Stomach smooth muscle (tissue), 2 donors: ENCODE measurements around the gene FAM135A.

Experiments used
- H3K27ac ChIP-seq: one replicate; pipeline ENCODE4 v1.7.0; 2013; ENCODE audit warnings: mild to moderate bottlenecking, low read length, inconsistent platforms
- H3K27me3 ChIP-seq, 2 donors: one replicate each; pipeline ENCODE4 v1.7.0; 2013; ENCODE audit warnings: low read length in 2 of 2; ENCODE audit not compliant: insufficient read depth in 2 of 2, control insufficient read depth in 1 of 2
- H3K36me3 ChIP-seq, 2 donors: one replicate each; pipeline ENCODE4 v1.7.0; 2013; ENCODE audit warnings: low read length in 2 of 2; ENCODE audit not compliant: control insufficient read depth in 2 of 2, insufficient read depth in 2 of 2
- H3K4me1 ChIP-seq: one replicate; pipeline ENCODE4 v1.7.0; 2013; ENCODE audit warnings: low read length; ENCODE audit not compliant: control insufficient read depth, insufficient read depth
- H3K4me3 ChIP-seq, 2 donors: one replicate each; pipeline ENCODE4 v1.7.0; 2013; ENCODE audit warnings: low read length in 2 of 2
- H3K9ac ChIP-seq, 2 donors: one replicate each; pipeline ENCODE4 v1.7.0; 2013; ENCODE audit warnings: low read length in 2 of 2, mild to moderate bottlenecking in 1 of 2
- H3K9me3 ChIP-seq, 2 donors: one replicate each; pipeline ENCODE4 v1.7.0; 2013; ENCODE audit warnings: low read length in 2 of 2; ENCODE audit not compliant: control insufficient read depth in 2 of 2
- donor health status: healthy.
- donor health status: Pancreatic carcinoma.

FAM135A gene

DNA sequence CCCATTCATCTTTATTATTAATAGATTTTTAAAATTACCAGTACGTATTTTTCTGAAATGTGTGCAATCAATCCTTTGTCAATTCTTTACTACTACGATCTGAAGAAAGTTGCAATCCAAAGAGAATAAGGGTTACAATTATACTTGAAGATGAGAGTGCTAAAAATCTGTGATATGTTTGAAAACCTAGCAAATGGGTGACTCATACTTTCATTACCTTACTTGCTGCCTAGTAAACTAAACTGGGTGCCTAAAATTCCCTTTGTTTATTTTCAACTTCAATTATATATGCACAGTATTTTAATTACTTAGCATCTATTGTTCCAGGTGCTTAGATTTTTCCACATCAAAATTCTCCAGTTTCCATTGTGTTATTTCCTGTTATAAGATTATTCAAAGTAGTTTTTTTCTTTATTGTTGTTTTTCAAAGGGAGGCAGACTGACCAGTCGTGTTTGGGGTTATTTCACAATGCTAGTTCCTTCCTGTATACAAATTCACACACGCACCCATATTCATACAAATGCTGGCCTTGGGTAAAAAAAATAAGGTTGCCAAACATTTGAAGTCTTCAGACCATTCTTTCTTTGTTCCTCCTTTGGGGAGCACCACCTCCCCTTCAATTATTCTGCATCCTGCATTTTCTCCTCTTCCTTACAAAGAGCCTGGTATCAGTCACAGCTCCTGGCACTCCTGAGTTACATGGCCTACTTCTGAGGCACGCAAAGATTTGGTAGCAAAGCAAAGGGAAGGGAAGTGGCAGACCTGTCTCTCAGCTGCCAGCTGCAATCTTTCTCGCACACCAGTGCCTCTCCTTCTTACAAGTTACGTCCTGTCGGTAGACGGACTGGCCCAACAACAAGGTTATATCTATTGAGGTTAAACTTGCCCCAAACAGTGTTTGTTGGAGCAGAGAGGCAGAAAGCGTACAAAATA, 16.2 kb upstream of the FAM135A start:
- peaks cover 0 to 5% of the 10 kb centered on the region in 2 donors for H3K27me3 ChIP-seq
- H3K27ac ChIP-seq: no peak overlapping the region
- no peak overlapping the region for H3K9ac ChIP-seq
- no peak overlapping the region for H3K4me3 ChIP-seq
- H3K36me3 ChIP-seq: no peaks in the 10 kb centered on the region
- no peaks in the 10 kb centered on the region for H3K4me1 ChIP-seq
- no peaks in the 10 kb centered on the region for H3K9me3 ChIP-seq

DNA sequence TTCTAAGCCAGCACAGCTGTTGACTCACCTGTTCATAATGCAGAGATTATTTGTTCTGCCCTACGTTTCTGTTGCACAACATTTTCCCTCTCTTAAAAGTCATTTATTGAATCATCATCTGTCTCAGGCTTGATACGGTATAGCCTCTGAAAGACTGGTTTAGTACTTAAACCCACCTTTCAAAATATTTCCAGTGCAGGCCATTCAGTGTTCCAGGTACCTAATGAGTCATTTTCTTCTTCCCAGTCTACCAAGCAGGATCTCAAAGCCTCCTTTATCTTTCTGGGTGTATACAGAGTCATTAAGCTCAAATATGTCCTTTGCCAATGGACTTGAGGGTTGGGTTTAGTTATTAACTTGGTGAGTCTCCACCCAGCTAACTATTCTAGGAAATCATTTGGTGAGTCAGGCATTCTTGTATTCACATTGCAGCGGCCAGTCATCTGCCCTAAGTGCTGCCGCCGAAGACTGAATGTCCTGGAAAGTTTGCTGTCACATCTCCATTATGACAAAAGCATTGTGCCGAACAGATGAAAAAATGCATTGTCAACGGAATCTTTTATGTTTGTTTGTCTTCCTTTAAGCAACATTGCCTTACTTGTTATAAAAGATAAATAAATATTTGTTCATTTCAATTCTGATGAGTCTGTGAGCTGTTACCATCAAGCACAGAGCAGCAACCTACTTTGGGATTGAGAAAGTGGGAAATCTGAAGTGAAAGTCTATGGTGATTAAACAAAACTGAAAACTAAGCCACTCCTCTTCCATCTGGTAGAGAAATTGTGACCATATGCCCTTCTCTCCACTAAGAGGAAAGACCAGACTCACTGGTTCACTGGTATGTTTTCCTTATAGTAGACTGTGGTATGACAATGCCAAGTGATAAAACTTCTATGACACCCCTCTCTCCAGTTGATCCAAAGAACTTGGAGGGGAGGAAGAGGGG, 14.3 kb upstream of the FAM135A start:
- H3K27ac ChIP-seq: no peak overlapping the region
- no peaks in the 10 kb centered on the region for H3K9me3 ChIP-seq
- no peak overlapping the region for H3K4me3 ChIP-seq
- peaks cover 0 to 5% of the 10 kb centered on the region in 2 donors for H3K27me3 ChIP-seq
- no peak overlapping the region for H3K9ac ChIP-seq
- no peaks in the 10 kb centered on the region for H3K4me1 ChIP-seq
- H3K36me3 ChIP-seq: no peaks in the 10 kb centered on the region

DNA sequence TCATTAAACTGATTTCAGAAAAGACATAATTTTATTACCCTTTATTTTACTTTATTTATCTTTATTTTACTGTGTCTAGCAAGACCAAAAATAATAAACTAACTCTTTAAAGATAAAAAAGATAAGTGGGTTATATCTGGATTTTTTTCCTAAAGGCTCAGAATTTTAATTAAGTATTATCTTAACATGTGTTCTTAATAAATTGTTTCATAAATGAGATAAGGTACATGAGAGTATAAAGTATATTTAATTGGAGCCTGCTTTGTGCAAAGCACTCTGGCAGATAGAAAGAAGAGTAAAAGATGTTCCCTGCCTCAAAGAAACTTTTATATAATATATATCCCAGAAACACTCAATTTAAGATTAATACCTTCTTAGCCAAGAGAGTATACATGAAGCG, 8.7 kb upstream of the FAM135A start:
- H3K27me3 ChIP-seq: no peaks in the 10 kb centered on the region
- H3K36me3 ChIP-seq: no peaks in the 10 kb centered on the region
- no peaks in the 10 kb centered on the region for H3K4me1 ChIP-seq
- H3K9me3 ChIP-seq: no peaks in the 10 kb centered on the region
- no peak overlapping the region for H3K4me3 ChIP-seq
- H3K9ac ChIP-seq: no peak overlapping the region
- H3K27ac ChIP-seq: no peak overlapping the region

DNA sequence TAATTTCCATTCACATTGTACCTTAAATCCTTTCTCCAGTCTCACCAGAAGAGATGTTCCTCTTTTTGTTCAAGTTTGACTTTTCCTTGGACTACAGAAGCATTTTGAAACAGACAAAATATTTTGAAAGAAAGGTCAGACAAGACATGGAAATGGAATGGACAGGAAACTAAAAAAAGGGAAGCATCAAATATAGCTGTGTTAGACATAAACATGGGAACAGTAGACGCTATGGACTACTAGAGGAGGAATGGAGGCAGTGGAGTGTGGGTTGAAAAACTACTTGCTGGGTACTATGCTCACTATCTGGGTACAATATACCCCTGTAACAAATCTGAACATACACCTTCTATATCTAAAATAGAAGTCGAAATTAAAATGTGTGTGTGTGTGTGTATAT, 4.1 kb upstream of the FAM135A start:
- Histone ChIP-seq H3K4me1 (peaks cover 4% of the 10 kb centered on the region), H3K36me3 (no peaks in the 10 kb centered on the region), H3K4me3 (no peak overlapping the region), H3K9me3 (no peaks in the 10 kb centered on the region), H3K27ac (no peak overlapping the region), H3K9ac (no peak overlapping the region), H3K27me3 (no peaks in the 10 kb centered on the region)

DNA sequence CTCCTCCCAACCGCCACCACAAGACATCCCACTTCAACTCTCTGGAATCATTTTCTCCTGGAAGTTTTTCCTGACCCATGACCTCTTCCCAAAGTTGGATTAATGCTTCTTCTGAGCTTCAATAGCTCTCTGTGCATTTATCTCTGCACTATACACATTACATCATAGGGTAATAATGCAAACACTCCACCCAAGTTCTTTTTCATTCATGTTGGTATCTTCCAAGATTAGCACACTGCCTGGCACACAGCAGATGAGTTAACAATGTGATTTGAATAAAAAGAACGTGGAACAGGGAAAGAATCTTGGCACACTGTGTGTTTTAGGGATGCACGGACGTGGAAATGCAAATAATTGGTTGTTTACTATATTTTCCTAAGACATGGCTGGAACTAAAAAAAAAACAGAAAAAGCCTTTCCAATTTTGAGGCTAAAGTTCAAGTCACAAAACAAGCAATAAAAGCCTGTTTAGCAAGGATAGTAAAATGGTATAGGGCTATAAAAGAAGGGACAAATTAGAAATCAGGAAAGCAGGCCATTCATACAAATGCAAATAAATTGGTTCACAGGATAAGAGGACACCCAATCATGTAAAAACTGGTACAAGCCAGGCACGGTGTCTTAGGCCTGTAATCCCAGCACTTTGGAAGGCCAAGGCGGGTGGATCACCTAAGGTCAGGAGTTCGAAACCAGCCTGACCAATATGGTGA, 1.6 kb upstream of the FAM135A start:
- Histone ChIP-seq H3K36me3 (no peaks in the 10 kb centered on the region), H3K4me1 (peaks cover 4% of the 10 kb centered on the region), H3K9ac (no peak overlapping the region), H3K27me3 (no peaks in the 10 kb centered on the region), H3K9me3 (no peaks in the 10 kb centered on the region), H3K27ac (no peak overlapping the region), H3K4me3 (peak overlapping the region; percentile 89 to 91)

DNA sequence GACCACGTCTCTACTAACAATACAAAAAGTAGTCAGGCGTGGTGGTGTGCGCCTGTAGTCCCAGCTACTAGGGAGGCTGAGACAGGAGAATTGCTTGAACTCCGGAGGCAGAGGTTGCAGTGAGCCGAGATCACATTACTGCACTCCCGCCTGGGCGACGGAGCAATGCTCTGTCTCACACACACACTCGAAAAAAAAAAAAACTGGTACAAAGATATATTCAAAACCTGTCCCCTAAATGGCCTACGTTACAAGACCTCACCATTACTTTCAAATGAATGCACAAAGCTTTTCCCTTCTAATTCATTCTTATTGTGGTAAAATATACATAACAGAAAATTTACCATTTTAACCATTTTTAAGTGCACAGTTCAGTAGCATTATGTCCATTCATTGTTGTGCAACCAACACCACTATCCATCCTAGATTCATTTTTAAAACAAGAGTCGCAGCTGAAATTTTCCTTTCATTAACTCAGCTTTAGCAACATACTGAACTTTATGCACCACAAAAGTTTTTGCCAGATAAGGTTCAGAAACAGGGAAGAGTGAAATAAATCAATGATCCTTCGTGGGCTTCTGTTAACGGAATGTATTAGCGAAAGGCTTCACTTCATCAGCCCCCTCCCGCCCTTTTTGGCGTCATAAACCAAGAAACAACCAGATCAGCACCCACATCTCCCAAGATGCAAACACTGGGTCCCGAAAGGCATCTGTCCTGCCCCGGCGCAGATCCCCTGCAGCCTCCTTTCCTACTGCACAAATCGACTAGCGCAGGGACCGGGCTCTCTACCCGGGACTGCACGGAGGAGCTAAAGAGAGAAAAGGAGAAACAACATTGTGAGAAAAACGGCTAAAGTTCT, 825 bp upstream of the FAM135A start:
- H3K27me3 ChIP-seq: no peaks in the 10 kb centered on the region
- H3K4me1 ChIP-seq: peaks cover 4% of the 10 kb centered on the region
- peak overlapping the region; percentile 80 for H3K27ac ChIP-seq
- peak overlapping the region; percentile 89 to 91 for H3K4me3 ChIP-seq
- H3K36me3 ChIP-seq: peaks cover 0 to 3% of the 10 kb centered on the region in 2 donors
- no peaks in the 10 kb centered on the region for H3K9me3 ChIP-seq
- H3K9ac ChIP-seq: peak overlapping the region; percentile 92 to 94

DNA sequence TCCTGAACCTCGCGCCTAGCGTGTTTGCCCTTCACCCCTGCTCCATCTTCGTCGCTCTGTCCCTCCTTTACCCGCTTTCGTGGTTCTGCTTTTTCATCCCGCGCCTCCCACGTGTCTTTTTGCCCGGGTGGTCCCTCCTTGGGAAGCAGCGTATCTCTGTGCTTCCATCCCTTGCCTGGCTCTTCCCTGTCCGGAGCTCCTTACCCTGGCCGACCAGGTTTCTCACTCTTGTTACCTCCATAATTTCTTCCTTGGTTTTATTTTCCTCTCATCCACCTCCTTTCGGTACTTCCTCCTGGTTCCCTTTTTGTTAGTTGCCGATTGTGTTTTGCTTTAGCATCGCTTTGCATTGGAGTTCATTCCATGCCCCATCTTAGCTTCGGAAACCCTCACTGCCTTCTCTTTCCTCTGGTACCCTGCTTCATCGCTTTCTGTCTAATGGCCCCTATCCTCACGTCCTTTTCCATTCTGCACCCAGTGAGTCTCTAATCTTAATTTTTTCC, 735 bp downstream of the FAM135A start:
- H3K4me3 ChIP-seq: peak overlapping the region; percentile 89 to 91
- H3K27ac ChIP-seq: peak overlapping the region; percentile 80
- peaks cover 3 to 5% of the 10 kb centered on the region in 2 donors for H3K36me3 ChIP-seq
- no peaks in the 10 kb centered on the region for H3K9me3 ChIP-seq
- H3K27me3 ChIP-seq: no peaks in the 10 kb centered on the region
- peak overlapping the region; percentile 92 to 94 for H3K9ac ChIP-seq
- H3K4me1 ChIP-seq: peaks cover 4% of the 10 kb centered on the region

DNA sequence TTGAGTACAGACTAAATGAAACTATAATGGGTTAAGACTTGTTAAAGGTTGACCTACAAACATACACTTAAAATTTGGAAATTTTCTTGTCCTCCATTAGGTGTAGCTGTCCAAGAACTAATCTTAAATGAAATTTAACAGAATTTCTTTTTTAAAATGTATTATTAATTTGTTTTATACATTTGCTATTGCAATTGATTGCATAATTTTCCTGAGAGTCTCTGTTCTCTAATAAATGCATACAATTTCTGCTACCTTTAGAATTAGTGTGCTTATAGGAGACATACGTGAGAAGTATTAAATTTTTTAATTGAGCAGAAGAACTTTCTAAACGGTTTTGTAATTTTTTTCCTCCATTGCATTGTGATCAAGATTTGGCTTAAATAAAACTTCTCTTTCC, 1.5 kb downstream of the FAM135A start:
- H3K4me3 ChIP-seq: peak overlapping the region; percentile 89 to 91

DNA sequence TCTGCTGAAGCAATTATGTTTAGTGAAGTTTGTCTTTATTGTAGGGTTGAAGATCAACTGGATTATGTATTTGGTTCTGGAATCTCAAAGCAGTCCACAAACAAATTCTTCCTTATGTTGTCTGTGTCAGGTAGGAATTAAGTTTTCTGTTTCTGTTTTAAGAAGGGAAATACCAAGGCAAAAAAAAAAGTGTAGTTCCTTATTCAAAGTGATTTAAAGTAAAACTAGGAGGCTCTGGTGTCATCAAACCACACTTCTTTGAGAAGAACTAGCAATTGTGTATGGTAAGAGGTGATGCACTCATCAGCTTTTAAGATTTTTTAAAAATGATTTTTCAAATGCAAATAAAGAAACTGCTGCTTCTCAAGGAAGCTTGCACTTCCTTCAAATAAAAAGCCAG, 1.9 kb downstream of the FAM135A start:
- Histone ChIP-seq H3K27me3 (no peaks in the 10 kb centered on the region), H3K9me3 (no peaks in the 10 kb centered on the region), H3K4me1 (peaks cover 4% of the 10 kb centered on the region), H3K27ac (no peak overlapping the region), H3K36me3 (peaks cover 3 to 5% of the 10 kb centered on the region in 2 donors), H3K9ac (no peak overlapping the region), H3K4me3 (no peak overlapping the region)

More for the DNA sequence above, 1.5 kb downstream of the FAM135A start:
- H3K9me3 ChIP-seq: no peaks in the 10 kb centered on the region
- peaks cover 3 to 5% of the 10 kb centered on the region in 2 donors for H3K36me3 ChIP-seq
- H3K9ac ChIP-seq: no peak overlapping the region
- no peaks in the 10 kb centered on the region for H3K27me3 ChIP-seq
- peaks cover 4% of the 10 kb centered on the region for H3K4me1 ChIP-seq
- H3K27ac ChIP-seq: no peak overlapping the region
